HCT116 (cell line): ENCODE measurements around the gene ALDOA. TPM values are rescaled to one million over a fixed set of nuclear protein-coding genes. Genes with fewer than 3 reads are reported as not detected.

Source experiments
- ATAC-seq: fragments of 200-7000 bp; cut with Tn5 transposase; 2 replicates; pipeline ENCODE4 v1.9.1; 2020; ENCODE audit warnings: mild to moderate bottlenecking, moderate library complexity
- BruUV-seq: library from RNA; stranded (reverse); fragments of 400-500 nt; replicated peaks from 2 replicates; lab custom pipeline; 2021; lab: Mats Ljungman, UMichigan
- CTCF ChIA-PET: fragments of 300-600 bp; sonication (Branson Sonifier 250); formaldehyde crosslinking; loops from one replicate; lab custom pipeline; 2021; ENCODE audit warnings: antibody characterized with exemption; lab: Charles Lee
- POLR2A ChIA-PET: fragments of 300-600, 350-600 bp; sonication (Branson Sonifier 250); formaldehyde crosslinking; loops from one replicate; lab custom pipeline; 2021; ENCODE audit warnings: antibody characterized with exemption; lab: Charles Lee
- RAD21 ChIA-PET, 2 experiments: fragments of 300-600 bp; sonication (Branson Sonifier 250); formaldehyde crosslinking; loops; one replicate each; lab custom pipeline; 2023; ENCODE audit warnings: low total read pairs in 2 of 2; ENCODE audit not compliant: uncharacterized antibody in 2 of 2, unreplicated experiment in 2 of 2, low non-redundant PET in 1 of 2; lab: Charles Lee
- DNase-seq: peaks from one replicate; pipeline ENCODE4 v3.0.0-alpha.2; 2010; ENCODE audit warnings: low read depth, low spot score
- H2AFZ ChIP-seq: fragments of 200-600 bp; shearing (Covaris generic), sonication (generic); 2 replicates; pipeline ENCODE4 v1.6.1; 2017; ENCODE audit warnings: low read depth, mixed run types, mixed read lengths, antibody characterized with exemption, low read length; ENCODE audit not compliant: poor library complexity, severe bottlenecking
- H3K27ac ChIP-seq: 2 replicates; pipeline ENCODE4 v1.5.1; 2012; ENCODE audit warnings: low read depth, low read length
- H3K27me3 ChIP-seq: fragments of 200-600 bp; sonication (generic); 2 replicates; pipeline ENCODE4 v1.6.1; 2016; ENCODE audit warnings: mixed run types, low read length, mixed read lengths; ENCODE audit not compliant: insufficient read depth
- H3K36me3 ChIP-seq, 2 experiments: fragments of 200-500 bp in 1 of 2; fragments of 200-600 bp in 1 of 2; sonication (Bioruptor generic) in 1 of 2; sonication (generic) in 1 of 2; 2 replicates each; pipeline versions ENCODE4 v1.5.1 to v1.6.1; 2014 to 2016; ENCODE audit warnings: low read length in 2 of 2, inconsistent platforms in 1 of 2, mixed read lengths in 1 of 2, mixed run types in 1 of 2; ENCODE audit not compliant: insufficient read depth in 2 of 2, control insufficient read depth in 1 of 2
- H3K4me1 ChIP-seq, 2 experiments: fragments of 200-600 bp in 1 of 2; sonication (generic) in 1 of 2; 2 replicates each; pipeline versions ENCODE4 v1.5.1 to v1.6.1; 2012 to 2017; ENCODE audit warnings: low read length in 2 of 2, inconsistent platforms in 1 of 2, mild to moderate bottlenecking in 1 of 2, mixed read lengths in 1 of 2, mixed run types in 1 of 2, moderate library complexity in 1 of 2; ENCODE audit not compliant: insufficient read depth in 2 of 2, control insufficient read depth in 1 of 2
- H3K4me2 ChIP-seq: fragments of 200-600 bp; sonication (generic); 2 replicates; pipeline ENCODE4 v1.6.1; 2017; ENCODE audit warnings: mixed run types, low read length, mixed read lengths
- H3K4me3 ChIP-seq, 2 experiments: fragments of 200-600 bp in 1 of 2; sonication (generic) in 1 of 2; replicated peaks in 1 of 2; 2 replicates each; pipeline ENCODE4 v1.5.1; 2011 to 2016; ENCODE audit warnings: low read length in 2 of 2, control low read depth in 1 of 2, low read depth in 1 of 2, mild to moderate bottlenecking in 1 of 2, mixed read lengths in 1 of 2, mixed run types in 1 of 2
- H3K79me2 ChIP-seq: fragments of 200-600 bp; sonication (generic); 2 replicates; pipeline ENCODE4 v1.6.1; 2017; ENCODE audit warnings: mild to moderate bottlenecking, mixed run types, low read length, moderate library complexity, mixed read lengths; ENCODE audit not compliant: insufficient read depth
- H3K9ac ChIP-seq: fragments of 200-600 bp; sonication (generic); 2 replicates; pipeline ENCODE4 v1.6.1; 2016; ENCODE audit warnings: low read length, mixed read lengths
- H3K9me2 ChIP-seq: fragments of 200-600 bp; sonication (generic), shearing (Covaris generic); 2 replicates; pipeline ENCODE4 v1.6.1; 2017; ENCODE audit warnings: mixed run types, mild to moderate bottlenecking, moderate library complexity; ENCODE audit not compliant: insufficient read depth
- H3K9me3 ChIP-seq, 2 experiments: fragments of 200-500 bp in 1 of 2; fragments of 200-600 bp in 1 of 2; sonication (Bioruptor generic) in 1 of 2; sonication (generic) in 1 of 2; 2 replicates each; pipeline ENCODE4 v1.6.1; 2014 to 2017; ENCODE audit warnings: low read length in 2 of 2, mixed read lengths in 2 of 2, inconsistent platforms in 1 of 2, low read depth in 1 of 2, mild to moderate bottlenecking in 1 of 2, mixed run types in 1 of 2, moderate library complexity in 1 of 2; ENCODE audit not compliant: control insufficient read depth in 1 of 2, insufficient read depth in 1 of 2
- H4K20me1 ChIP-seq: fragments of 200-600 bp; sonication (generic), shearing (Covaris generic); 2 replicates; pipeline ENCODE4 v1.6.1; 2017; ENCODE audit warnings: mixed run types, mild to moderate bottlenecking, moderate library complexity; ENCODE audit not compliant: insufficient read depth
- ATF3 ChIP-seq: IDR thresholded peaks from 2 replicates; pipeline ENCODE4 v1.6.1; 2012
- CEBPB ChIP-seq: IDR thresholded peaks from 2 replicates; pipeline ENCODE4 v1.6.1; 2012; ENCODE audit warnings: low read depth
- EGR1 ChIP-seq: IDR thresholded peaks from 2 replicates; pipeline ENCODE4 v1.6.1; 2012; ENCODE audit warnings: low read depth
- ELF1 ChIP-seq: IDR thresholded peaks from 2 replicates; pipeline ENCODE4 v1.6.1; 2012; ENCODE audit warnings: low read depth, borderline replicate concordance
- EZH2 ChIP-seq: fragments of 200-600 bp; sonication (generic); IDR thresholded peaks from 2 replicates; pipeline ENCODE4 v1.6.1; 2017; ENCODE audit warnings: antibody characterized with exemption, mixed run types
- EZH2phosphoT487 ChIP-seq: fragments of 200-600 bp; IDR thresholded peaks from 2 replicates; pipeline ENCODE4 v1.6.1; 2018; ENCODE audit warnings: antibody characterized with exemption, borderline replicate concordance
- JUND ChIP-seq: IDR thresholded peaks from 2 replicates; pipeline ENCODE4 v1.6.1; 2012
- MAX ChIP-seq: IDR thresholded peaks from 2 replicates; pipeline ENCODE4 v1.6.1; 2012
- POLR2A ChIP-seq: IDR thresholded peaks from 2 replicates; pipeline ENCODE4 v1.7.0; 2011; ENCODE audit warnings: borderline replicate concordance; ENCODE audit not compliant: insufficient read depth, insufficient read length; ENCODE audit errors: extremely low read depth
- RAD21 ChIP-seq: IDR thresholded peaks from 2 replicates; pipeline ENCODE4 v1.6.1; 2012; ENCODE audit warnings: low read depth, mild to moderate bottlenecking
- REST ChIP-seq: IDR thresholded peaks from 2 replicates; pipeline ENCODE4 v1.6.1; 2012; ENCODE audit warnings: low read depth
- SIN3A ChIP-seq: IDR thresholded peaks from 2 replicates; pipeline ENCODE4 v1.6.1; 2012; ENCODE audit warnings: low read depth
- TCF7L2 ChIP-seq: IDR thresholded peaks from 2 replicates; pipeline ENCODE4 v1.7.0; 2011; ENCODE audit warnings: borderline replicate concordance, inconsistent platforms; ENCODE audit not compliant: insufficient read depth, insufficient read length; ENCODE audit errors: extremely low read depth
- YY1 ChIP-seq: IDR thresholded peaks from 2 replicates; pipeline ENCODE4 v1.6.1; 2011; ENCODE audit warnings: low read length, low read depth, moderate library complexity, mild to moderate bottlenecking; ENCODE audit not compliant: insufficient replicate concordance; ENCODE audit errors: extremely low read depth
- ZBTB33 ChIP-seq: IDR thresholded peaks from 2 replicates; pipeline ENCODE4 v1.6.1; 2011; ENCODE audit warnings: mild to moderate bottlenecking, low read length, moderate library complexity; ENCODE audit not compliant: insufficient replicate concordance; ENCODE audit errors: extremely low read depth
- ZFX ChIP-seq: fragments of 450-650 bp; IDR thresholded peaks from 2 replicates; pipeline ENCODE4 v1.6.1; 2017
- ZNF274 ChIP-seq: fragments of 200-500 bp; sonication (Bioruptor generic); IDR thresholded peaks from 2 replicates; pipeline ENCODE4 v1.6.1; 2014; ENCODE audit warnings: mild to moderate bottlenecking, low read depth, low read length, inconsistent platforms
- intact Hi-C: fragments of 100-400 bp; cut with micrococcal nuclease; formaldehyde crosslinking; loops from 2 replicates; pipeline ENCODE4 v1.10.0; 2022
- total RNA-seq: library from RNA; stranded (reverse); gene quantifications from one replicate; pipeline ENCODE4 v1.2.1, GENCODE V29; 2021; ENCODE audit not compliant: unreplicated experiment

Gene ALDOA
- total RNA-seq, 1 experiment from 2014 or later = 2,423 TPM

GRCh38 chr16:30087181-30087898, 21.8 kb downstream of the ALDOA start:
- CTCF ChIA-PET = interaction anchor here (1.2 to 1.3 kb wide), 2 partner anchors 34 to 387 kb away, joined by 3 read pairs; a partner anchor contains a TSS

More at GRCh38 chr16:30087181-30087898, 21.8 kb downstream of the ALDOA start:
- no peak overlapping the region for H3K4me2 ChIP-seq
- no peak overlapping the region for H3K4me3 ChIP-seq
- ATAC-seq = no peak
- intact Hi-C loops = no loop called here
- POLR2A ChIA-PET = no interaction called here
- H3K4me1 ChIP-seq = peaks cover 9 to 38% of the 10 kb centered on the region in 2 experiments
- no TSS peak for BruUV-seq
- TF ChIP-seq ATF3 (no peak), SIN3A (no peak), EZH2phosphoT487 (no peak), JUND (no peak), REST (no peak), ZBTB33 (no peak), CEBPB (no peak), ZNF274 (no peak), POLR2A (no peak), TCF7L2 (no peak), ZFX (no peak), EZH2 (no peak), YY1 (no peak), RAD21 (no peak), EGR1 (no peak), ELF1 (no peak), MAX (no peak)
- TF ChIP-seq, all 23 proteins: peak for 0
- Histone ChIP-seq H4K20me1 (no peaks in the 10 kb centered on the region), H3K27ac (no peak overlapping the region), H3K36me3 (peaks cover 14 to 29% of the 10 kb centered on the region in 2 experiments; a peak in 3 of 4 replicates), H3K9me2 (no peaks in the 10 kb centered on the region), H3K9me3 (no peaks in the 10 kb centered on the region), H3K9ac (no peak overlapping the region), H3K27me3 (no peaks in the 10 kb centered on the region), H2AFZ (no peak overlapping the region), H3K79me2 (no peaks in the 10 kb centered on the region; the same call in 1 of the 2 replicates)
- no peak for DNase-seq
- RAD21 ChIA-PET = no interaction called here
